Measurements from ENCODE around the gene RFC4. TPM values are rescaled to one million over a fixed set of nuclear protein-coding genes. Genes with fewer than 3 reads are reported as not detected.

Gene RFC4
- total and polyA plus RNA-seq, 2 of the 13 experiments (the other 11 are each of a cell fraction or from before 2014, with no cell fraction given) = 18.5 to 103 TPM

- TF ChIP-seq, protein P1, sequence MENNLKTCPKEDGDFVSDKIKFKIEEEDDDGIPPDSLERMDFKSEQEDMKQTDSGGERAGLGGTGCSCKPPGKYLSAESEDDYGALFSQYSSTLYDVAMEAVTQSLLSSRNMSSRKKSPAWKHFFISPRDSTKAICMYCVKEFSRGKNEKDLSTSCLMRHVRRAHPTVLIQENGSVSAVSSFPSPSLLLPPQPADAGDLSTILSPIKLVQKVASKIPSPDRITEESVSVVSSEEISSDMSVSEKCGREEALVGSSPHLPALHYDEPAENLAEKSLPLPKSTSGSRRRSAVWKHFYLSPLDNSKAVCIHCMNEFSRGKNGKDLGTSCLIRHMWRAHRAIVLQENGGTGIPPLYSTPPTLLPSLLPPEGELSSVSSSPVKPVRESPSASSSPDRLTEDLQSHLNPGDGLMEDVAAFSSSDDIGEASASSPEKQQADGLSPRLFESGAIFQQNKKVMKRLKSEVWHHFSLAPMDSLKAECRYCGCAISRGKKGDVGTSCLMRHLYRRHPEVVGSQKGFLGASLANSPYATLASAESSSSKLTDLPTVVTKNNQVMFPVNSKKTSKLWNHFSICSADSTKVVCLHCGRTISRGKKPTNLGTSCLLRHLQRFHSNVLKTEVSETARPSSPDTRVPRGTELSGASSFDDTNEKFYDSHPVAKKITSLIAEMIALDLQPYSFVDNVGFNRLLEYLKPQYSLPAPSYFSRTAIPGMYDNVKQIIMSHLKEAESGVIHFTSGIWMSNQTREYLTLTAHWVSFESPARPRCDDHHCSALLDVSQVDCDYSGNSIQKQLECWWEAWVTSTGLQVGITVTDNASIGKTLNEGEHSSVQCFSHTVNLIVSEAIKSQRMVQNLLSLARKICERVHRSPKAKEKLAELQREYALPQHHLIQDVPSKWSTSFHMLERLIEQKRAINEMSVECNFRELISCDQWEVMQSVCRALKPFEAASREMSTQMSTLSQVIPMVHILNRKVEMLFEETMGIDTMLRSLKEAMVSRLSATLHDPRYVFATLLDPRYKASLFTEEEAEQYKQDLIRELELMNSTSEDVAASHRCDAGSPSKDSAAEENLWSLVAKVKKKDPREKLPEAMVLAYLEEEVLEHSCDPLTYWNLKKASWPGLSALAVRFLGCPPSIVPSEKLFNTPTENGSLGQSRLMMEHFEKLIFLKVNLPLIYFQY (CRISPR knock-in tag; IDR thresholded peaks at IDR 0.05; ENCODE audit: borderline replicate concordance) = no peak
- TF ChIP-seq TFAP4 (IDR thresholded peaks at IDR 0.05; ENCODE audit: borderline replicate concordance, low read depth) = no peak; the same call in 1 of the 2 replicates
- TF ChIP-seq KLF13 (CRISPR knock-in tag; IDR thresholded peaks at IDR 0.05) = no peak
- no peak for TF ChIP-seq HNRNPUL1 (IDR thresholded peaks at IDR 0.05; ENCODE audit: low read depth, low read length)
- no peak for TF ChIP-seq SNRNP70 (IDR thresholded peaks at IDR 0.05; ENCODE audit: low read depth, low read length)
- TF ChIP-seq HOXA3 (CRISPR knock-in tag; IDR thresholded peaks at IDR 0.05) = 0 out of 2 replicates have a peak, but pooled peaks have one; percentile 47
- TF ChIP-seq ZNF605 (CRISPR knock-in tag; IDR thresholded peaks at IDR 0.05) = no peak; the same call in 1 of the 2 replicates
- TF ChIP-seq ZSCAN30 (CRISPR knock-in tag; IDR thresholded peaks at IDR 0.05) = no peak
- TF ChIP-seq BORCS8-MEF2B (CRISPR knock-in tag; IDR thresholded peaks at IDR 0.05) = peak; percentile 27; the same call in 1 of the 2 replicates
- no peak; the same call in 1 of the 2 replicates for TF ChIP-seq MLLT10 (CRISPR knock-in tag; IDR thresholded peaks at IDR 0.05)
- TF ChIP-seq SOX5 (CRISPR knock-in tag; IDR thresholded peaks at IDR 0.05; ENCODE audit: borderline replicate concordance) = no peak
- 0 out of 2 replicates have a peak, but pooled peaks have one; percentile 28 for TF ChIP-seq MEIS2 (CRISPR knock-in tag; IDR thresholded peaks at IDR 0.05)
- TF ChIP-seq HMGA1 (CRISPR knock-in tag; conservative IDR thresholded peaks at IDR 0.05) = no peak
- peak; percentile 93 for TF ChIP-seq MYC (CRISPR knock-in tag; IDR thresholded peaks at IDR 0.05; ENCODE audit: borderline replicate concordance)
- TF ChIP-seq, protein P2, sequence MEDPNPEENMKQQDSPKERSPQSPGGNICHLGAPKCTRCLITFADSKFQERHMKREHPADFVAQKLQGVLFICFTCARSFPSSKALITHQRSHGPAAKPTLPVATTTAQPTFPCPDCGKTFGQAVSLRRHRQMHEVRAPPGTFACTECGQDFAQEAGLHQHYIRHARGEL (CRISPR knock-in tag; IDR thresholded peaks at IDR 0.05) = no peak
- TF ChIP-seq, protein P3, sequence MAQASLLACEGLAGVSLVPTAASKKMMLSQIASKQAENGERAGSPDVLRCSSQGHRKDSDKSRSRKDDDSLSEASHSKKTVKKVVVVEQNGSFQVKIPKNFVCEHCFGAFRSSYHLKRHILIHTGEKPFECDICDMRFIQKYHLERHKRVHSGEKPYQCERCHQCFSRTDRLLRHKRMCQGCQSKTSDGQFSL (CRISPR knock-in tag; IDR thresholded peaks at IDR 0.05) = no peak; the same call in 1 of the 2 replicates
- no peak for TF ChIP-seq GMEB2 (CRISPR knock-in tag; IDR thresholded peaks at IDR 0.05; ENCODE audit: low read depth)
- TF ChIP-seq, protein P4, sequence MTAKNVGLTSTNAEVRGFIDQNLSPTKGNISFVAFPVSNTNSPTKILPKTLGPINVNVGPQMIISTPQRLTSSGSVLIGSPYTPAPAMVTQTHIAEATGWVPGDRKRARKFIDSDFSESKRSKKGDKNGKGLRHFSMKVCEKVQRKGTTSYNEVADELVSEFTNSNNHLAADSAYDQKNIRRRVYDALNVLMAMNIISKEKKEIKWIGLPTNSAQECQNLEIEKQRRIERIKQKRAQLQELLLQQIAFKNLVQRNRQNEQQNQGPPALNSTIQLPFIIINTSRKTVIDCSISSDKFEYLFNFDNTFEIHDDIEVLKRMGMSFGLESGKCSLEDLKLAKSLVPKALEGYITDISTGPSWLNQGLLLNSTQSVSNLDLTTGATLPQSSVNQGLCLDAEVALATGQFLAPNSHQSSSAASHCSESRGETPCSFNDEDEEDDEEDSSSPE (CRISPR knock-in tag; IDR thresholded peaks at IDR 0.05) = no peak
- TF ChIP-seq, protein P5, sequence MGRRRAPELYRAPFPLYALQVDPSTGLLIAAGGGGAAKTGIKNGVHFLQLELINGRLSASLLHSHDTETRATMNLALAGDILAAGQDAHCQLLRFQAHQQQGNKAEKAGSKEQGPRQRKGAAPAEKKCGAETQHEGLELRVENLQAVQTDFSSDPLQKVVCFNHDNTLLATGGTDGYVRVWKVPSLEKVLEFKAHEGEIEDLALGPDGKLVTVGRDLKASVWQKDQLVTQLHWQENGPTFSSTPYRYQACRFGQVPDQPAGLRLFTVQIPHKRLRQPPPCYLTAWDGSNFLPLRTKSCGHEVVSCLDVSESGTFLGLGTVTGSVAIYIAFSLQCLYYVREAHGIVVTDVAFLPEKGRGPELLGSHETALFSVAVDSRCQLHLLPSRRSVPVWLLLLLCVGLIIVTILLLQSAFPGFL (CRISPR knock-in tag; IDR thresholded peaks at IDR 0.05) = no peak
- TF ChIP-seq NR2F1 (CRISPR knock-in tag; IDR thresholded peaks at IDR 0.05) = no peak
Observed at GRCh38 chr3:186783731-186784515, 22.4 kb downstream of the RFC4 start (continued).

All from HepG2 (cell line).